Measurements from ENCODE around the gene MYH15.
"Not testable (repeated sequence)": the region's sequence is repeated elsewhere in the genome, so short reads cannot be mapped to it uniquely, and the experiment has no call there.

MYH15 gene

DNA sequence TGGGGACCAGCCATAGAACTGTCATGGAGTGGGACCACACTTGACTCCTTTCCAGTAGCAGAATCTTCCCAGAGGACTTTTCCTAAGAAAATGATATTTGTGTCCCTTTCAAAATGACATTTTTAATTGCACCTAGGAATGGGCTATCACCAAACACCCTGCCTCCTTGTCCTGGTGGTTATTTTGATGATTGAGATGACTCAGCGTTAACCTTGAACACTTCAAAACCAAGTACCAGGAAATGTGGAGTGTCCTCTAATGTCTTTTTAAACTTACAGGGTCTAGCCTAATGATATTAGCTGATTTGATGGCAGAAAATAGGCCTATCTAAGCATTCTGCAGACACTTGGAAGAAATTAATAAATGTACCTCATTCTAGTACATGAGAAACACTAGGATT, 123.3 kb downstream of the MYH15 start:
- H3K9me3 ChIP-seq (ENCODE audit: control extremely low read depth in 1 of 5, control insufficient read depth in 4 of 5, insufficient read depth in 2 of 5, low read depth in 1 of 5, low read length in 4 of 5): no peaks in the 10 kb centered on the region
- CTCF ChIA-PET: no interaction called here
- H3K27me3 ChIP-seq (replicated peaks in 2 of 5; ENCODE audit: control insufficient read depth in 4 of 5, insufficient read depth in 5 of 5, low read length in 4 of 5): no peaks in the 10 kb centered on the region
- DNase-seq: no peak
- POLR2A ChIA-PET: no interaction called here
- no peak overlapping the region for H3K27ac ChIP-seq (ENCODE audit: insufficient read depth in 1 of 2, low read depth in 1 of 2, low read length in 2 of 2, poor library complexity in 1 of 2, severe bottlenecking in 2 of 2)
- H3K4me3 ChIP-seq (ENCODE audit: control insufficient read depth in 1 of 7, extremely low read depth in 1 of 7, insufficient read depth in 4 of 7, low read depth in 2 of 7, low read length in 6 of 7): no peak overlapping the region
- WGBS (ENCODE audit: insufficient coverage): 100% methylated on average over 1 of the region's 1 CpG
- H3K36me3 ChIP-seq (ENCODE audit: control insufficient read depth in 4 of 4, insufficient read depth in 4 of 4, low read length in 3 of 4): no peaks in the 10 kb centered on the region
- H3K4me1 ChIP-seq (ENCODE audit: control extremely low read depth in 1 of 4, control insufficient read depth in 4 of 4, insufficient read depth in 4 of 4, low read length in 3 of 4): peaks cover 0 to 4% (median 2%) of the 10 kb centered on the region in 4 experiments

DNA sequence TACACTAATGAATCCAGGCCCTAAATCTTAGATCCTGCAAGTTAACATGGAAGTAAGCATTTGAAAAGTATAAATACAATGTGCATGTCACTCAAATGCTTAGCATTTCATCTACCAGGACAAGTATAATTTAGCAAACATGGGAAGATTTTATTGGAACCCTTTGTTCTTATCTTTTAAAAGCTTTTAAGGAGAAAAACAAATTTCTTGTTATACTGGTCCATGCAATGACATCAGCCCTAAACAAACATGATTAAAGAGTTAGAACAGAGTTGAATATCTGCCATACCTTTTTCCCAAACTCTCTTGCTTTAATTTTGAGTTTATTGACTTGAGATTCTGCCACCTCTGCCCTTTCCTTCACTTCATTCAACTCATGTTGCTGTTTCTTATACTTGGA, 127.1 kb downstream of the MYH15 start:
- H3K9me3 ChIP-seq (ENCODE audit: control extremely low read depth in 1 of 5, control insufficient read depth in 4 of 5, insufficient read depth in 2 of 5, low read depth in 1 of 5, low read length in 4 of 5): no peaks in the 10 kb centered on the region
- ChIA-PET CTCF (no interaction called here), POLR2A (no interaction called here)
- H3K27ac ChIP-seq (ENCODE audit: insufficient read depth in 1 of 2, low read depth in 1 of 2, low read length in 2 of 2, poor library complexity in 1 of 2, severe bottlenecking in 2 of 2): no peak overlapping the region
- no peak overlapping the region for H3K4me3 ChIP-seq (ENCODE audit: control insufficient read depth in 1 of 7, extremely low read depth in 1 of 7, insufficient read depth in 4 of 7, low read depth in 2 of 7, low read length in 6 of 7)
- no peaks in the 10 kb centered on the region for H3K36me3 ChIP-seq (ENCODE audit: control insufficient read depth in 4 of 4, insufficient read depth in 4 of 4, low read length in 3 of 4)
- H3K27me3 ChIP-seq (replicated peaks in 2 of 5; ENCODE audit: control insufficient read depth in 4 of 5, insufficient read depth in 5 of 5, low read length in 4 of 5): no peaks in the 10 kb centered on the region
- H3K4me1 ChIP-seq (ENCODE audit: control extremely low read depth in 1 of 4, control insufficient read depth in 4 of 4, insufficient read depth in 4 of 4, low read length in 3 of 4): peaks cover 0 to 12% (median 4%) of the 10 kb centered on the region in 4 experiments
- DNase-seq: no peak

DNA sequence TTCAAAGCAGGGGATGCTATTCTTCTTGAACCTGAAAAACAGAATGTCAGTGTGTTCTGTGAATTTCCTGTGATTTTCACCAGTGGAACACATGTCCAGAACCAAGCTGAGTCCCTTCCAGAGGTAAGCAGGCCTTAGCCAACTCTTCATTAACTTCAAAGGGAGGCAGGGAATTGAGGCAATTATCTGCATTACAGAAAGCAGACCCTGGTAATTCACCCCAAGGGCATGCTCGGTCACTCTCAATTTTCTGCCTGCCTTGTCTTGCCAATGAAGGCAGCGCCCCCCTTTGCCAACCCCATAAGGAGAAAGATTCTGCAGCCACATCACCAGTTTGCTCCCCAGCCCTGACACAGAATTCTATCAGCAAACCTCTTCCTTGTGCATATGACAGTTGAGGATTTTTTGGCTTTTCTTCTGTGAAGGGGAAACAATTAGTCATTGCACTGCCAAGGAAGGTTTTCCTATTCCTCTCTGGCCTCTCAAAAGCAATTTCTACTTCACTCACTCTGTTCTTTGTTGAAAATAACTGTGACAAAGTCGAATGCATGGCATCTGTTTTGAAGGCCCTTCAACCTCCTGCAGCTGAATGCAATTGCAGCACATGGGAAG, 128.8 kb downstream of the MYH15 start:
- Histone ChIP-seq H3K27ac (ENCODE audit: insufficient read depth in 1 of 2, low read depth in 1 of 2, low read length in 2 of 2, poor library complexity in 1 of 2, severe bottlenecking in 2 of 2) (no peak overlapping the region), H3K27me3 (replicated peaks in 2 of 5; ENCODE audit: control insufficient read depth in 4 of 5, insufficient read depth in 5 of 5, low read length in 4 of 5) (no peaks in the 10 kb centered on the region), H3K4me1 (ENCODE audit: control extremely low read depth in 1 of 4, control insufficient read depth in 4 of 4, insufficient read depth in 4 of 4, low read length in 3 of 4) (peaks cover 0 to 12% (median 4%) of the 10 kb centered on the region in 4 experiments), H3K36me3 (ENCODE audit: control insufficient read depth in 4 of 4, insufficient read depth in 4 of 4, low read length in 3 of 4) (no peaks in the 10 kb centered on the region), H3K4me3 (ENCODE audit: control insufficient read depth in 1 of 7, extremely low read depth in 1 of 7, insufficient read depth in 4 of 7, low read depth in 2 of 7, low read length in 6 of 7) (no peak overlapping the region), H3K9me3 (ENCODE audit: control extremely low read depth in 1 of 5, control insufficient read depth in 4 of 5, insufficient read depth in 2 of 5, low read depth in 1 of 5, low read length in 4 of 5) (no peaks in the 10 kb centered on the region)
- WGBS (ENCODE audit: insufficient coverage): 46% methylated on average over 3 of the region's 3 CpGs
- peak in 2 of 3 donors; percentile 9 for DNase-seq
- POLR2A ChIA-PET: no interaction called here
- CTCF ChIA-PET: interaction anchor here (1.3 kb wide), 1 partner anchor 11 kb away, joined by 3 read pairs; no protein-coding TSS in a partner anchor

DNA sequence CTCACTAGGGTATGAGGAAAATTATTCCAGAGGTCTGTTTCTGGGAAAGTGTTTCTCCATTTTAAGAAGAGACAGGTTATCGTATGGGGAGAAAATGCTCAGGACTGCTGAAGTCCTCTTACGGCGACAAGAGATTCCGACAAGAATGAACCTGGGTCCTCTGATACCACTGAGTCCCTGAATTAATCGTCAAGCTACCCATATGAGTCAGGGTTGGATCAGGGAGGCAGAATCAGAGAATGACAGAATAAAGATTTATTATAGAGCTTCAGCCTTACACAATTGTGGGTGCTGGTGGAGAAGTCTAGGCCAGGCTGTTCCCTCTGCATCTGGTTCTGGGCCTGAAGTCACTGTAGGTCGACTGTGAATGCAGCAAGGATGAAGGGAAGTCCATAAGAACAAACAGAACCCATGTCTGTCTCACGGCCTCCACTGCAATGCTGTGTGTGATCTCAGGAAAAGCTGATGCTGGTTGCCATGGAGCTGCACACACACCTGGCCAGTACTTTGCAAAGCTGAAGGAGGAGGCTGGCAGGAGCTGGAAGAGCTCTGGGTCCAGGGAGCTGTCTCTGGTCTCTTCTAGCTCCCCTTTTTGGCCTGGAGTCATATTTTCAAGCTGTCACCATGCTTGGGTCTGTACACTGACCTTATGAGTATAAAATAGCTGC, 130.1 kb downstream of the MYH15 start:
- ChIA-PET CTCF (interaction anchor here (0.8 to 1.3 kb wide), 2 partner anchors 12 to 32 kb away, joined by 3 read pairs; no protein-coding TSS in a partner anchor), POLR2A (interaction anchor here (0.5 kb wide), 1 partner anchor 86 kb away, joined by 3 read pairs; no protein-coding TSS in a partner anchor)
- peaks cover 0 to 12% (median 4%) of the 10 kb centered on the region in 4 experiments for H3K4me1 ChIP-seq (ENCODE audit: control extremely low read depth in 1 of 4, control insufficient read depth in 4 of 4, insufficient read depth in 4 of 4, low read length in 3 of 4)
- no peak for DNase-seq
- H3K27me3 ChIP-seq (replicated peaks in 2 of 5; ENCODE audit: control insufficient read depth in 4 of 5, insufficient read depth in 5 of 5, low read length in 4 of 5): no peaks in the 10 kb centered on the region
- WGBS (ENCODE audit: insufficient coverage): 98% methylated on average over 7 of the region's 7 CpGs
- no peaks in the 10 kb centered on the region for H3K36me3 ChIP-seq (ENCODE audit: control insufficient read depth in 4 of 4, insufficient read depth in 4 of 4, low read length in 3 of 4)
- H3K4me3 ChIP-seq (ENCODE audit: control insufficient read depth in 1 of 7, extremely low read depth in 1 of 7, insufficient read depth in 4 of 7, low read depth in 2 of 7, low read length in 6 of 7): no peak overlapping the region
- H3K27ac ChIP-seq (ENCODE audit: insufficient read depth in 1 of 2, low read depth in 1 of 2, low read length in 2 of 2, poor library complexity in 1 of 2, severe bottlenecking in 2 of 2): no peak overlapping the region
- H3K9me3 ChIP-seq (ENCODE audit: control extremely low read depth in 1 of 5, control insufficient read depth in 4 of 5, insufficient read depth in 2 of 5, low read depth in 1 of 5, low read length in 4 of 5): no peaks in the 10 kb centered on the region

GRCh38 chr3:108378952-108379342, 131.4 kb downstream of the MYH15 start:
- H3K27ac ChIP-seq (ENCODE audit: insufficient read depth in 1 of 2, low read depth in 1 of 2, low read length in 2 of 2, poor library complexity in 1 of 2, severe bottlenecking in 2 of 2); H3K36me3 ChIP-seq (ENCODE audit: control insufficient read depth in 4 of 4, insufficient read depth in 4 of 4, low read length in 3 of 4); H3K27me3 ChIP-seq (replicated peaks in 2 of 5; ENCODE audit: control insufficient read depth in 4 of 5, insufficient read depth in 5 of 5, low read length in 4 of 5); H3K4me3 ChIP-seq (ENCODE audit: control insufficient read depth in 1 of 7, extremely low read depth in 1 of 7, insufficient read depth in 4 of 7, low read depth in 2 of 7, low read length in 6 of 7); POLR2A ChIA-PET; H3K9me3 ChIP-seq (ENCODE audit: control extremely low read depth in 1 of 5, control insufficient read depth in 4 of 5, insufficient read depth in 2 of 5, low read depth in 1 of 5, low read length in 4 of 5); CTCF ChIA-PET; DNase-seq: not testable (repeated sequence)
- 80% methylated on average over 1 of the region's 2 CpGs for WGBS (ENCODE audit: insufficient coverage)
- H3K4me1 ChIP-seq (ENCODE audit: control extremely low read depth in 1 of 4, control insufficient read depth in 4 of 4, insufficient read depth in 4 of 4, low read length in 3 of 4): peaks cover 0 to 12% (median 4%) of the 10 kb centered on the region in 4 experiments

DNA sequence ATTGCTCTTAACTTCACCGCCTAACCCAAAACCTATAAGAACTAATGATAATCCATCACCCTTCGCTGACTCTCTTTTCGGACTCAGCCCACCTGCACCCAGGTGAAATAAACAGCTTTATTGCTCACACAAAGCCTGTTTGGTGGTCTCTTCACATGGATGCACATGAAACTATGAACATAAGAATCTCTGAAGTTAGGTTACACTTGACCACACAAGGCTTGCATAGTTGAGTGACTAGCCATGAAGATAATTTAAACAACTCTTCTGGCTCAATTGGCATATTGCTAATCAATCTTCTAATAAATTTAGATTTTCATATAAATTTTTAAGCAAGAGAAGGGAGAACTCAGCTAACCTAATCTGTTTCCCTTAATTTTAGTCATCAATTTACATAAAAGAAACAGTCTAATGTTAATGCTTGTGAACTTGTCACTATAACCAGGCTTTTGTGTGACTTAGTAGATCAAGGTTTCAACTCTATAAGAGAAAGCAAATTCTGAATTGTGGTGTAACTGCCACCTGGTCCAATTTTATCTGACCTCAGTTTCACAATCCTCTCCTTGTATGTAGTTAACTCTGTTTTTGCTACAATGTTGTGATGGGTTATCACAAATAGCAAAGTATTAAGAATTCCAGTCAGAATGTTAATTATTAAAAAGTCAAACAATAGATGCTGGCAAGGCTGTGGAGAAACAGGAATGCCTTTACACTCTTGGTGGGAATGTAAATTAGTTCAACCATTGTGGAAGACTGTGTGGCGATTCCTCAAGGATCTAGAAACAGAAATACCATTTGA, 132.0 kb downstream of the MYH15 start:
- peaks cover 0 to 12% (median 4%) of the 10 kb centered on the region in 4 experiments for H3K4me1 ChIP-seq (ENCODE audit: control extremely low read depth in 1 of 4, control insufficient read depth in 4 of 4, insufficient read depth in 4 of 4, low read length in 3 of 4)
- no peaks in the 10 kb centered on the region for H3K36me3 ChIP-seq (ENCODE audit: control insufficient read depth in 4 of 4, insufficient read depth in 4 of 4, low read length in 3 of 4)
- CTCF ChIA-PET: no interaction called here
- DNase-seq: no peak
- H3K27ac ChIP-seq (ENCODE audit: insufficient read depth in 1 of 2, low read depth in 1 of 2, low read length in 2 of 2, poor library complexity in 1 of 2, severe bottlenecking in 2 of 2): no peak overlapping the region
- no peaks in the 10 kb centered on the region for H3K9me3 ChIP-seq (ENCODE audit: control extremely low read depth in 1 of 5, control insufficient read depth in 4 of 5, insufficient read depth in 2 of 5, low read depth in 1 of 5, low read length in 4 of 5)
- 88% methylated on average over 3 of the region's 4 CpGs for WGBS (ENCODE audit: insufficient coverage)
- no peaks in the 10 kb centered on the region for H3K27me3 ChIP-seq (replicated peaks in 2 of 5; ENCODE audit: control insufficient read depth in 4 of 5, insufficient read depth in 5 of 5, low read length in 4 of 5)
- no peak overlapping the region for H3K4me3 ChIP-seq (ENCODE audit: control insufficient read depth in 1 of 7, extremely low read depth in 1 of 7, insufficient read depth in 4 of 7, low read depth in 2 of 7, low read length in 6 of 7)
- POLR2A ChIA-PET: no interaction called here

DNA sequence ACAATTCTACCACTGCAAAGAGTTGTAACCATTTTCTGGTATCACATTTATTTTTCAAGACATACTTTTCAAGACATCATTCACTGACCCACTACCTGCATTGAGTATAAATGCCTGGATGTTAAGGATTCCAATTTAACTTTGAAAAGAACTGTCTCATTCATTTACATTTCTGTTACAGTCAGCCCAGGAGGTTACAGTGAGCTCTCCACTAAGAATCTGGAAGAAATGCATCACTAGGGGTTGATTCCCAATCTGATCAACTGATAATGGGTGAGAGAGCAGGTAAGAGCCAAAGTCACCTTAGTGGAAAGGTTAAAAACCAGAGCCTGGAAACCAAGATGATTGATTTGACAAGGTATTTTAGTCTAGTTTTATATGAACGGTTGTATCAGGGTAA, 133.0 kb downstream of the MYH15 start:
- H3K9me3 ChIP-seq (ENCODE audit: control extremely low read depth in 1 of 5, control insufficient read depth in 4 of 5, insufficient read depth in 2 of 5, low read depth in 1 of 5, low read length in 4 of 5): no peaks in the 10 kb centered on the region
- no peak overlapping the region for H3K4me3 ChIP-seq (ENCODE audit: control insufficient read depth in 1 of 7, extremely low read depth in 1 of 7, insufficient read depth in 4 of 7, low read depth in 2 of 7, low read length in 6 of 7)
- 100% methylated on average over 1 of the region's 1 CpG for WGBS (ENCODE audit: insufficient coverage)
- peaks cover 0 to 11% (median 4%) of the 10 kb centered on the region in 4 experiments for H3K4me1 ChIP-seq (ENCODE audit: control extremely low read depth in 1 of 4, control insufficient read depth in 4 of 4, insufficient read depth in 4 of 4, low read length in 3 of 4)
- H3K36me3 ChIP-seq (ENCODE audit: control insufficient read depth in 4 of 4, insufficient read depth in 4 of 4, low read length in 3 of 4): no peaks in the 10 kb centered on the region
- no peaks in the 10 kb centered on the region for H3K27me3 ChIP-seq (replicated peaks in 2 of 5; ENCODE audit: control insufficient read depth in 4 of 5, insufficient read depth in 5 of 5, low read length in 4 of 5)
- ChIA-PET POLR2A (no interaction called here), CTCF (no interaction called here)
- no peak overlapping the region for H3K27ac ChIP-seq (ENCODE audit: insufficient read depth in 1 of 2, low read depth in 1 of 2, low read length in 2 of 2, poor library complexity in 1 of 2, severe bottlenecking in 2 of 2)
- DNase-seq: no peak
